Activated T-cell treated with anti-CD3 and anti-CD28 coated beads, Interleukin-2, amount 50 U/mL, for 4 hours (primary cell): Measurements from ENCODE around the gene ZNF311. TPM values are rescaled to one million over a fixed set of nuclear protein-coding genes. Genes with fewer than 3 reads are reported as not detected.
"Not testable (repeated sequence)": the region's sequence is repeated elsewhere in the genome, so short reads cannot be mapped to it uniquely, and the experiment has no call there.

Experiments used
- ATAC-seq, 2 donors: fragments of 200-7000 bp; cut with Tn5 transposase; one replicate each; pipeline ENCODE4 v1.10.0; 2021
- DNase-seq: peaks from one replicate; pipeline ENCODE4 v3.0.0-alpha.2; 2020
- H3K27me3 Mint-ChIP-seq: one replicate; pipeline ENCODE4 v1.8.0; 2021; ENCODE audit warnings: low read depth, mixed read lengths
- H3K36me3 Mint-ChIP-seq: one replicate; pipeline ENCODE4 v1.8.0; 2022; ENCODE audit warnings: mixed read lengths; ENCODE audit not compliant: insufficient read depth
- H3K4me1 Mint-ChIP-seq: one replicate; pipeline ENCODE4 v1.8.0; 2021; ENCODE audit warnings: low read depth, mixed read lengths
- H3K4me3 Mint-ChIP-seq: one replicate; pipeline ENCODE4 v1.8.0; 2021; ENCODE audit warnings: mild to moderate bottlenecking, moderate library complexity, mixed read lengths
- H3K9me3 Mint-ChIP-seq: one replicate; pipeline ENCODE4 v1.8.0; 2021; ENCODE audit warnings: mixed read lengths
- total RNA-seq, 3 donors: library from RNA; stranded (reverse); gene quantifications; one replicate each; pipeline ENCODE4 v1.2.1, GENCODE V29; 2021

Gene ZNF311
- total RNA-seq, 3 donors from 2014 or later, result 0.48 to 0.53 (median 0.52) TPM

- no peak for ATAC-seq
- peaks cover 38% of the 10 kb centered on the region for H3K27me3 Mint-ChIP-seq
Observed at GRCh38 chr6:28978959-28979561, 26.1 kb downstream of the ZNF311 start.

GRCh38 chr6:28978133-28978491 lies 27.0 kb downstream of the ZNF311 start:
- Mint-ChIP-seq H3K27me3 (peaks cover 43% of the 10 kb centered on the region), H3K4me3 (peak overlapping the region; percentile 76), H3K36me3 (no peaks in the 10 kb centered on the region), H3K9me3 (no peaks in the 10 kb centered on the region), H3K4me1 (peaks cover 34% of the 10 kb centered on the region)
- DNase-seq (no peak), ATAC-seq (no peak)

More at GRCh38 chr6:28978959-28979561, 26.1 kb downstream of the ZNF311 start:
- no peak overlapping the region for H3K4me3 Mint-ChIP-seq
- H3K36me3 Mint-ChIP-seq, result no peaks in the 10 kb centered on the region
- no peaks in the 10 kb centered on the region for H3K9me3 Mint-ChIP-seq
- H3K4me1 Mint-ChIP-seq, result peaks cover 36% of the 10 kb centered on the region
- DNase-seq, result no peak

- H3K36me3 Mint-ChIP-seq, result no peaks in the 10 kb centered on the region
- H3K4me3 Mint-ChIP-seq, result peak overlapping the region; percentile 76
- H3K4me1 Mint-ChIP-seq, result peaks cover 29% of the 10 kb centered on the region
- H3K9me3 Mint-ChIP-seq, result no peaks in the 10 kb centered on the region
- DNase-seq (no peak), ATAC-seq (peak; percentile 23 to 32)
- peaks cover 43% of the 10 kb centered on the region for H3K27me3 Mint-ChIP-seq
Observed at GRCh38 chr6:28977341-28978132, 27.6 kb downstream of the ZNF311 start.

- DNase-seq (no peak), ATAC-seq (no peak)
- Mint-ChIP-seq H3K36me3 (no peaks in the 10 kb centered on the region), H3K27me3 (peaks cover 42% of the 10 kb centered on the region), H3K9me3 (no peaks in the 10 kb centered on the region), H3K4me3 (peak overlapping the region; percentile 76), H3K4me1 (peaks cover 24% of the 10 kb centered on the region)
Observed at GRCh38 chr6:28976677-28977076, 28.4 kb downstream of the ZNF311 start.

GRCh38 chr6:28974505-28974904 lies 30.6 kb downstream of the ZNF311 start:
- H3K27me3 Mint-ChIP-seq, result peaks cover 33% of the 10 kb centered on the region
- DNase-seq (no peak), ATAC-seq (no peak)
- H3K9me3 Mint-ChIP-seq, result no peaks in the 10 kb centered on the region
- peaks cover 12% of the 10 kb centered on the region for H3K4me1 Mint-ChIP-seq
- no peaks in the 10 kb centered on the region for H3K36me3 Mint-ChIP-seq
- no peak overlapping the region for H3K4me3 Mint-ChIP-seq

GRCh38 chr6:28970056-28970455 lies 35.1 kb downstream of the ZNF311 start:
- H3K4me3 Mint-ChIP-seq, H3K36me3 Mint-ChIP-seq, DNase-seq, H3K4me1 Mint-ChIP-seq, ATAC-seq: not testable (repeated sequence)
- Mint-ChIP-seq H3K27me3 (peaks cover 15% of the 10 kb centered on the region), H3K9me3 (peaks cover 17% of the 10 kb centered on the region)

- DNase-seq, result no peak
- Mint-ChIP-seq H3K27me3 (peaks cover 10% of the 10 kb centered on the region), H3K4me3 (no peak overlapping the region), H3K9me3 (peaks cover 17% of the 10 kb centered on the region), H3K36me3 (no peaks in the 10 kb centered on the region), H3K4me1 (no peaks in the 10 kb centered on the region)
- ATAC-seq, result no peak
Observed at GRCh38 chr6:28969129-28969528, 36.0 kb downstream of the ZNF311 start.

- no peak overlapping the region for H3K4me3 Mint-ChIP-seq
- H3K9me3 Mint-ChIP-seq, result peaks cover 17% of the 10 kb centered on the region
- H3K27me3 Mint-ChIP-seq, result peaks cover 8% of the 10 kb centered on the region
- no peaks in the 10 kb centered on the region for H3K36me3 Mint-ChIP-seq
- H3K4me1 Mint-ChIP-seq, result no peaks in the 10 kb centered on the region
- DNase-seq (no peak), ATAC-seq (no peak)
Observed at GRCh38 chr6:28968476-28968875, 36.6 kb downstream of the ZNF311 start.

- DNase-seq (no peak), ATAC-seq (no peak)
- H3K27me3 Mint-ChIP-seq, result peaks cover 12% of the 10 kb centered on the region
- peaks cover 17% of the 10 kb centered on the region for H3K9me3 Mint-ChIP-seq
- no peaks in the 10 kb centered on the region for H3K36me3 Mint-ChIP-seq
- H3K4me3 Mint-ChIP-seq, result no peak overlapping the region
- H3K4me1 Mint-ChIP-seq, result no peaks in the 10 kb centered on the region
Observed at GRCh38 chr6:28965706-28966105, 39.4 kb downstream of the ZNF311 start.

GRCh38 chr6:28960846-28961500 lies 44.1 kb downstream of the ZNF311 start:
- Mint-ChIP-seq H3K4me1 (no peaks in the 10 kb centered on the region), H3K4me3 (no peak overlapping the region), H3K27me3 (peaks cover 33% of the 10 kb centered on the region), H3K9me3 (no peaks in the 10 kb centered on the region), H3K36me3 (no peaks in the 10 kb centered on the region)
- DNase-seq (no peak), ATAC-seq (no peak)

GRCh38 chr6:28958561-28959243 lies 46.4 kb downstream of the ZNF311 start:
- not testable (repeated sequence) for H3K9me3 Mint-ChIP-seq, H3K4me3 Mint-ChIP-seq, DNase-seq, H3K4me1 Mint-ChIP-seq, H3K36me3 Mint-ChIP-seq, ATAC-seq
- peaks cover 37% of the 10 kb centered on the region for H3K27me3 Mint-ChIP-seq

GRCh38 chr6:28957795-28958314 lies 47.3 kb downstream of the ZNF311 start:
- not testable (repeated sequence) for ATAC-seq, H3K9me3 Mint-ChIP-seq, H3K4me3 Mint-ChIP-seq, H3K36me3 Mint-ChIP-seq, DNase-seq
- peaks cover 41% of the 10 kb centered on the region for H3K27me3 Mint-ChIP-seq
- peaks cover 13% of the 10 kb centered on the region for H3K4me1 Mint-ChIP-seq

- H3K4me1 Mint-ChIP-seq, result peaks cover 17% of the 10 kb centered on the region
- DNase-seq, result no peak
- no peak for ATAC-seq
Observed at GRCh38 chr6:28956331-28956730, 48.8 kb downstream of the ZNF311 start.

GRCh38 chr6:28953585-28954258 lies 51.4 kb downstream of the ZNF311 start:
- Mint-ChIP-seq H3K4me1 (peaks cover 17% of the 10 kb centered on the region), H3K27me3 (peaks cover 19% of the 10 kb centered on the region), H3K4me3 (peak overlapping the region; percentile 84), H3K36me3 (no peaks in the 10 kb centered on the region), H3K9me3 (no peaks in the 10 kb centered on the region)
- DNase-seq (no peak), ATAC-seq (no peak)

More at GRCh38 chr6:28956331-28956730, 48.8 kb downstream of the ZNF311 start:
- Mint-ChIP-seq H3K27me3 (peaks cover 38% of the 10 kb centered on the region), H3K36me3 (no peaks in the 10 kb centered on the region), H3K9me3 (no peaks in the 10 kb centered on the region), H3K4me3 (no peak overlapping the region)
